Activated CD4-positive, CD25-positive, alpha-beta regulatory T cell treated with anti-CD3 and anti-CD28 coated beads, Interleukin-2, amount 50 U/mL, for 72 hours (primary cell): Measurements from ENCODE around the gene NKAIN2.

Experiments
- DNase-seq: peaks from one replicate; pipeline ENCODE4 v3.0.0; 2021

Gene NKAIN2

GRCh38 chr6:124870611-124871459 lies 1067.2 kb downstream of the NKAIN2 start:
- no peak for DNase-seq

DNA sequence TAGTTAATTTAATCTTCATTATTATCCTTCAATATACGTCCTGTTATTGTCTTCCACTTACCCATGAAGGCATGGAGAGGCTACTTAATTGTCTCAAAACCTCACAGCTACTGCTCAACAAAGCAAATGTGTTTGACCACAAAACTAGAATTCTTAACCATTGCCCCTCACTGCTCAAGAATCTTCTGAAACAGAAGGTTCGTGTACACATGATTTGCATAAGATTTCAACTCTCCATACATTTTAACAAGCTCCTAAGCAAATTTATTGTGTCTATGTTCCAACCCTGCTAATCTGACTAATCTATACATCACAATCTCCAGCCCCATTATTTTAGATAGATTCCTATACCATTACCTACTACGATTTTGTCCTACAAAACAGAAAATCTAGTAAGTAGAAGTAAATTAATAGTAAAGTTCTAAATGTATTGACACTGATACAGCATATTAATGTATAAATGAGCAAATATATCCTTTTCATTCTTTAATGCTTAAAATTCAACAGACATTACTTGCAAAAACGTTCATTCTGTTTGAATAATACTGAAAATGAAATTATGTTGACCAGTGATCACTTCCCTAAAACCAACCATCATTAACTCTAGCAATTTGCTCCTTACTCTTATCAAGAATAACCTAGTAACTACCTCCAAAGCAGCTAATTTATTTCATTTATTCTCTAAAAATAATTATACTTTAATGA lies 1068.8 kb downstream of the NKAIN2 start:
- no peak for DNase-seq

- DNase-seq, result no peak
These were observed 1069.4 kb downstream of the NKAIN2 start for GRCh38 chr6:124873066-124873410.
